ENCODE results near the gene ANKRD22. TPM values are rescaled to one million over a fixed set of nuclear protein-coding genes. Genes with fewer than 3 reads are reported as not detected.

The ANKRD22 gene
- total and polyA plus RNA-seq, 2 of the 8 experiments (the other 6 are each of a cell fraction or from before 2014, with no cell fraction given): 0.68 TPM; not detected in 1

DNA sequence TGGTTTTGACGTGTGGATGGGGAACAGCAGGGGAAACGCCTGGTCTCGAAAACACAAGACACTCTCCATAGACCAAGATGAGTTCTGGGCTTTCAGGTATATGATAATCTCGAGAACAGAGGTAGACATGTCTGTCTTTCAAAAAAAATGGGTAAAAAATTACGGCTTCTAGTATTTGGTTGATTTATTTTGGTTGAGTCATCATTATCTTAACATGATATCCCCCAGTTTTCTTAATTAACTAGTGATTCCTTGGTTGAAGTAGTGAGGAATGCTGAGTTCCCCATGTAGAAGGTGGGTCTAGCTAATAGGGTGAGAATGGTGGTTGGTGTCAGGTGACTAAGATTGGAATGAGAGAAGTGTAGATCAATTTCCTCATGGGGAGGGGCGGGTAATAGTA is 38.4 kb downstream of the ANKRD22 start (continued):
- TF ChIP-seq, protein P1, sequence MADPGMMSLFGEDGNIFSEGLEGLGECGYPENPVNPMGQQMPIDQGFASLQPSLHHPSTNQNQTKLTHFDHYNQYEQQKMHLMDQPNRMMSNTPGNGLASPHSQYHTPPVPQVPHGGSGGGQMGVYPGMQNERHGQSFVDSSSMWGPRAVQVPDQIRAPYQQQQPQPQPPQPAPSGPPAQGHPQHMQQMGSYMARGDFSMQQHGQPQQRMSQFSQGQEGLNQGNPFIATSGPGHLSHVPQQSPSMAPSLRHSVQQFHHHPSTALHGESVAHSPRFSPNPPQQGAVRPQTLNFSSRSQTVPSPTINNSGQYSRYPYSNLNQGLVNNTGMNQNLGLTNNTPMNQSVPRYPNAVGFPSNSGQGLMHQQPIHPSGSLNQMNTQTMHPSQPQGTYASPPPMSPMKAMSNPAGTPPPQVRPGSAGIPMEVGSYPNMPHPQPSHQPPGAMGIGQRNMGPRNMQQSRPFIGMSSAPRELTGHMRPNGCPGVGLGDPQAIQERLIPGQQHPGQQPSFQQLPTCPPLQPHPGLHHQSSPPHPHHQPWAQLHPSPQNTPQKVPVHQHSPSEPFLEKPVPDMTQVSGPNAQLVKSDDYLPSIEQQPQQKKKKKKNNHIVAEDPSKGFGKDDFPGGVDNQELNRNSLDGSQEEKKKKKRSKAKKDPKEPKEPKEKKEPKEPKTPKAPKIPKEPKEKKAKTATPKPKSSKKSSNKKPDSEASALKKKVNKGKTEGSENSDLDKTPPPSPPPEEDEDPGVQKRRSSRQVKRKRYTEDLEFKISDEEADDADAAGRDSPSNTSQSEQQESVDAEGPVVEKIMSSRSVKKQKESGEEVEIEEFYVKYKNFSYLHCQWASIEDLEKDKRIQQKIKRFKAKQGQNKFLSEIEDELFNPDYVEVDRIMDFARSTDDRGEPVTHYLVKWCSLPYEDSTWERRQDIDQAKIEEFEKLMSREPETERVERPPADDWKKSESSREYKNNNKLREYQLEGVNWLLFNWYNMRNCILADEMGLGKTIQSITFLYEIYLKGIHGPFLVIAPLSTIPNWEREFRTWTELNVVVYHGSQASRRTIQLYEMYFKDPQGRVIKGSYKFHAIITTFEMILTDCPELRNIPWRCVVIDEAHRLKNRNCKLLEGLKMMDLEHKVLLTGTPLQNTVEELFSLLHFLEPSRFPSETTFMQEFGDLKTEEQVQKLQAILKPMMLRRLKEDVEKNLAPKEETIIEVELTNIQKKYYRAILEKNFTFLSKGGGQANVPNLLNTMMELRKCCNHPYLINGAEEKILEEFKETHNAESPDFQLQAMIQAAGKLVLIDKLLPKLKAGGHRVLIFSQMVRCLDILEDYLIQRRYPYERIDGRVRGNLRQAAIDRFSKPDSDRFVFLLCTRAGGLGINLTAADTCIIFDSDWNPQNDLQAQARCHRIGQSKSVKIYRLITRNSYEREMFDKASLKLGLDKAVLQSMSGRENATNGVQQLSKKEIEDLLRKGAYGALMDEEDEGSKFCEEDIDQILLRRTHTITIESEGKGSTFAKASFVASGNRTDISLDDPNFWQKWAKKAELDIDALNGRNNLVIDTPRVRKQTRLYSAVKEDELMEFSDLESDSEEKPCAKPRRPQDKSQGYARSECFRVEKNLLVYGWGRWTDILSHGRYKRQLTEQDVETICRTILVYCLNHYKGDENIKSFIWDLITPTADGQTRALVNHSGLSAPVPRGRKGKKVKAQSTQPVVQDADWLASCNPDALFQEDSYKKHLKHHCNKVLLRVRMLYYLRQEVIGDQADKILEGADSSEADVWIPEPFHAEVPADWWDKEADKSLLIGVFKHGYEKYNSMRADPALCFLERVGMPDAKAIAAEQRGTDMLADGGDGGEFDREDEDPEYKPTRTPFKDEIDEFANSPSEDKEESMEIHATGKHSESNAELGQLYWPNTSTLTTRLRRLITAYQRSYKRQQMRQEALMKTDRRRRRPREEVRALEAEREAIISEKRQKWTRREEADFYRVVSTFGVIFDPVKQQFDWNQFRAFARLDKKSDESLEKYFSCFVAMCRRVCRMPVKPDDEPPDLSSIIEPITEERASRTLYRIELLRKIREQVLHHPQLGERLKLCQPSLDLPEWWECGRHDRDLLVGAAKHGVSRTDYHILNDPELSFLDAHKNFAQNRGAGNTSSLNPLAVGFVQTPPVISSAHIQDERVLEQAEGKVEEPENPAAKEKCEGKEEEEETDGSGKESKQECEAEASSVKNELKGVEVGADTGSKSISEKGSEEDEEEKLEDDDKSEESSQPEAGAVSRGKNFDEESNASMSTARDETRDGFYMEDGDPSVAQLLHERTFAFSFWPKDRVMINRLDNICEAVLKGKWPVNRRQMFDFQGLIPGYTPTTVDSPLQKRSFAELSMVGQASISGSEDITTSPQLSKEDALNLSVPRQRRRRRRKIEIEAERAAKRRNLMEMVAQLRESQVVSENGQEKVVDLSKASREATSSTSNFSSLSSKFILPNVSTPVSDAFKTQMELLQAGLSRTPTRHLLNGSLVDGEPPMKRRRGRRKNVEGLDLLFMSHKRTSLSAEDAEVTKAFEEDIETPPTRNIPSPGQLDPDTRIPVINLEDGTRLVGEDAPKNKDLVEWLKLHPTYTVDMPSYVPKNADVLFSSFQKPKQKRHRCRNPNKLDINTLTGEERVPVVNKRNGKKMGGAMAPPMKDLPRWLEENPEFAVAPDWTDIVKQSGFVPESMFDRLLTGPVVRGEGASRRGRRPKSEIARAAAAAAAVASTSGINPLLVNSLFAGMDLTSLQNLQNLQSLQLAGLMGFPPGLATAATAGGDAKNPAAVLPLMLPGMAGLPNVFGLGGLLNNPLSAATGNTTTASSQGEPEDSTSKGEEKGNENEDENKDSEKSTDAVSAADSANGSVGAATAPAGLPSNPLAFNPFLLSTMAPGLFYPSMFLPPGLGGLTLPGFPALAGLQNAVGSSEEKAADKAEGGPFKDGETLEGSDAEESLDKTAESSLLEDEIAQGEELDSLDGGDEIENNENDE (IDR thresholded peaks at IDR 0.05; ENCODE audit: insufficient replicate concordance, low read length): no peak
- no peak for TF ChIP-seq HDAC2 (IDR thresholded peaks at IDR 0.05; ENCODE audit: borderline replicate concordance in 1 of 2, low read depth in 2 of 2, low read length in 2 of 2)
- TF ChIP-seq CBX5 (IDR thresholded peaks at IDR 0.05; ENCODE audit: low read depth, low read length): no peak
- TF ChIP-seq GTF2F1 (IDR thresholded peaks at IDR 0.05; ENCODE audit: borderline replicate concordance, low read depth, low read length): no peak
- no peak for TF ChIP-seq SIX5 (IDR thresholded peaks at IDR 0.05; ENCODE audit: low read depth, low read length)
- no peak for TF ChIP-seq SIN3A (conservative IDR thresholded peaks at IDR 0.05 in 1 of 2, IDR thresholded peaks at IDR 0.05 in 1 of 2; ENCODE audit: low read depth in 1 of 2, low read length in 2 of 2)
- TF ChIP-seq RNF2 (IDR thresholded peaks at IDR 0.05; ENCODE audit: borderline replicate concordance, low read depth, low read length, missing control alignments, poor library complexity, severe bottlenecking): no peak
- no peak for TF ChIP-seq POU5F1 (IDR thresholded peaks at IDR 0.05; ENCODE audit: low read depth, low read length)
- no peak for TF ChIP-seq RBBP5 (IDR thresholded peaks at IDR 0.05; ENCODE audit: borderline replicate concordance, low read depth, low read length)
- TF ChIP-seq KDM4A (IDR thresholded peaks at IDR 0.05; ENCODE audit: low read depth, low read length, severe bottlenecking): no peak
- TF ChIP-seq POLR2A (IDR thresholded peaks at IDR 0.05; ENCODE audit: control extremely low read depth in 1 of 2, low read depth in 2 of 2, low read length in 2 of 2): no peak
